ENCODE measurements around the gene NFIX. TPM values are rescaled to one million over a fixed set of nuclear protein-coding genes. Genes with fewer than 3 reads are reported as not detected.

Gene NFIX
- total and polyA plus RNA-seq, 2 donors: 2.0 to 10.5 TPM

DNA sequence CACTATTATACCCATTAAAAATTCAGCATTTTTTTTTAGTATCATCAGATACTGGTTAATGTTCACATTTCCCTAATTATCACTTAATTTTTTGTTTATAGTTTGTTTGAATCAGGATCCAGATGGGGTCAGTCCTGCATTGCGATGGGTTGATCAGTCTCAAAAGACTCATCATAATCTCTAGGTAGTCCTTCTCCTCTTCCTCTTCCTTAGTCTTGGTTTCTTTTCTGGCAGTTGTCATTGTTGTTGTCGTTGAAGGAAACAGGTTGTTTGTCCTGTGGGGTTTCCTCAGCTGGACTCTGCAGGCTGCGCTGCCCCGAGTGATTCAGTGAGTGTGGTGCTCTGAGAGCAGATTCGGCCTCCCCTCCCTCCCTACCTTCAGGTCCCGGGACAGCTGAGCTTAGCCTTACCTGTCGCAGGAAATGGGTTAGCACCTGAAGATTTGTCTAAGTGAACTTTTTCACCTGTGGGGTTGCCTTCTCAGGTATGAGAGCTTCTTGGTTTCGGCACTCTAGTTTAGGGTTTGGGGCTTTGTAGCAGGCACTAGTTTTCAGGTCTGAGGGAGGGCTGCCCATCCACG lies 34.1 kb downstream of the NFIX start:
- Histone ChIP-seq H3K4me3 (ENCODE audit: low read length in 2 of 2) (no peak overlapping the region), H3K4me1 (ENCODE audit: control insufficient read depth in 2 of 2, insufficient read depth in 2 of 2, low read length in 2 of 2) (peaks cover 0 to 17% of the 10 kb centered on the region in 2 donors), H3K36me3 (ENCODE audit: control insufficient read depth in 2 of 2, insufficient read depth in 2 of 2, low read length in 1 of 2) (no peaks in the 10 kb centered on the region), H3K27me3 (ENCODE audit: control insufficient read depth in 2 of 2, insufficient read depth in 1 of 2, low read length in 1 of 2) (peaks cover 5 to 76% of the 10 kb centered on the region in 2 donors), H3K9me3 (ENCODE audit: control insufficient read depth in 2 of 2, insufficient read depth in 1 of 2, low read length in 1 of 2) (no peaks in the 10 kb centered on the region), H3K27ac (ENCODE audit: low read depth in 1 of 2, low read length in 1 of 2) (no peak overlapping the region)
- DNase-seq (ENCODE audit: low read depth in 6 of 9, low spot score in 9 of 9): no peak
- 94% methylated on average over 9 of the region's 9 CpGs for WGBS

DNA sequence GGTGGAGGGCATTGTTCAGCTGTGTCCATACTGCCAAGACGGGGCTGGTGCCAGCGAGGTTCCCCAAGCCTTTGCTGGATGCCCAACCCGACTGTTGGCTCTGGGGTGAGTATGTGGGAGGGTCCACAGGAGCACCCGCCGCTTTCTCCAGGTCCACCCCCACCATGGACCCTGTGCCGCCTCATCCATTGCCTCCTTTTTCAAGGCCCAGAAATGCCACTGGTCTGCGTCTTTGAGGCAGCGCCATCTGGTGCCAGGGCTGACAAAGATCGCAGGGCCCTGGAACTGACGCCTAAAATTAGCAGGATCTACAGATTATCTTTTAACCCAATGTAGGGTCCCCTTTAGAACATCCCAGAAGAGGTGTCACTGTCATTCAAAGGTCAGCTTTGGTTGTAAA lies 34.6 kb downstream of the NFIX start:
- Histone ChIP-seq H3K27me3 (ENCODE audit: control insufficient read depth in 2 of 2, insufficient read depth in 1 of 2, low read length in 1 of 2) (peaks cover 5 to 71% of the 10 kb centered on the region in 2 donors), H3K27ac (ENCODE audit: low read depth in 1 of 2, low read length in 1 of 2) (no peak overlapping the region), H3K4me1 (ENCODE audit: control insufficient read depth in 2 of 2, insufficient read depth in 2 of 2, low read length in 2 of 2) (peaks cover 0 to 12% of the 10 kb centered on the region in 2 donors), H3K4me3 (ENCODE audit: low read length in 2 of 2) (no peak overlapping the region), H3K36me3 (ENCODE audit: control insufficient read depth in 2 of 2, insufficient read depth in 2 of 2, low read length in 1 of 2) (no peaks in the 10 kb centered on the region), H3K9me3 (ENCODE audit: control insufficient read depth in 2 of 2, insufficient read depth in 1 of 2, low read length in 1 of 2) (no peaks in the 10 kb centered on the region)
- DNase-seq (ENCODE audit: low read depth in 6 of 9, low spot score in 9 of 9): no peak
- WGBS: 94% methylated on average over 10 of the region's 10 CpGs

DNA sequence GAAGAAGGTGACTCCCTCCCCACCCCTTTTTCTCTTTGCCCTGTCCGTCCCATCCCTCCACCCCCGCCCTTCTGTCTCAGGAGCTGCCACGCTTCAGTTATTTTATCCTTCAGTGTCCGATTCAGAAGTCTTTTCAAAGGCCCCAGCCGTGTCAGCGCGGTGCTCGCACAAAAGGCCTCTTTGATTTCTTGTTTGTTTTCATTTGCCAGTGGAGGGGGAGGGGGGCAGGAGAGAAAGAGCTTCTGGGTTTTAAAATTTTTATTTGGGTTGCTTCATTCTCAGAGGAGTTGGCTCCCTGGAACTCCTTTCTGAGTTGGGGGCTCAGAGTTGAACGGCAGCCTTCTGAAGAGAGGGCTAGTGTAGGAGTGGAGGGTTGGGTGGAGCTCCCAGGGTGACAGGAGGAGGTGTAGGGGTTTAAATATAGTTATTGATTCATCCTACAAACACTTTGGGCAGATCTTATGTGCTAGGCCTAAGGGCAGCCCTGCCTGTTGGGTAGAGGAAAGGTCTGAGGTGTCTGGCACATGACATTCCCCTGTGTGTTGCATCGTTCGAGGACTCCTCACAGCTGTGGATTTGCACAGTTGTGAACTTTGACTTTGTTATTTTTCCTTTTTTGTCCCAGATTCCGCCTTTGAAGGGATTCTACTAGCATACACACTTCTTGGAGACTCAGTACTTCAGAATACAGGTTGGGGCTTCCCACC lies 36.8 kb downstream of the NFIX start:
- peaks cover 0 to 17% of the 10 kb centered on the region in 2 donors for H3K4me1 ChIP-seq (ENCODE audit: control insufficient read depth in 2 of 2, insufficient read depth in 2 of 2, low read length in 2 of 2)
- no peak overlapping the region for H3K27ac ChIP-seq (ENCODE audit: low read depth in 1 of 2, low read length in 1 of 2)
- H3K4me3 ChIP-seq (ENCODE audit: low read length in 2 of 2): no peak overlapping the region
- no peak for DNase-seq (ENCODE audit: low read depth in 6 of 9, low spot score in 9 of 9)
- no peaks in the 10 kb centered on the region for H3K36me3 ChIP-seq (ENCODE audit: control insufficient read depth in 2 of 2, insufficient read depth in 2 of 2, low read length in 1 of 2)
- 93% methylated on average over 12 of the region's 12 CpGs for WGBS
- H3K27me3 ChIP-seq (ENCODE audit: control insufficient read depth in 2 of 2, insufficient read depth in 1 of 2, low read length in 1 of 2): peaks cover 0 to 59% of the 10 kb centered on the region in 2 donors
- H3K9me3 ChIP-seq (ENCODE audit: control insufficient read depth in 2 of 2, insufficient read depth in 1 of 2, low read length in 1 of 2): no peaks in the 10 kb centered on the region

DNA sequence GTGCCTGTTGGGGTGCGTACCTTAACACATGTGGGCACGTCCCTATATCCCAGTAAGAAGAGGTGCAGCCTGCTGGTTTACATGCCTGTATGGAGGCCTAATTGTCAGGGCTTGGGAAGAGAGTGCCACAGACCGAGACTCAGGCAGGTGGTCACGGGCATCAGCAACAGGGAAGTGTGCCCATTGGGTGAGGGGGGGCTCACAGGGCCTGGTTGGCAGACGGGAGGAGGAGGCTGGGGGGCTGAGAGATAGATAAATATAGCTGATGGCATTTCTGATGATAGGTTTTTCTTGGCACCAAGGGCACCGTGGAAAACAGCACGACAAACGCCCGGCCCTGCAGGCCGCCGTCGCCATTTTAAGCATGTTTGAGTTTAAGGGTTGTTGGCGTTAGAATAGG lies 37.6 kb downstream of the NFIX start:
- Histone ChIP-seq H3K27me3 (ENCODE audit: control insufficient read depth in 2 of 2, insufficient read depth in 1 of 2, low read length in 1 of 2) (peaks cover 0 to 53% of the 10 kb centered on the region in 2 donors), H3K36me3 (ENCODE audit: control insufficient read depth in 2 of 2, insufficient read depth in 2 of 2, low read length in 1 of 2) (no peaks in the 10 kb centered on the region), H3K27ac (ENCODE audit: low read depth in 1 of 2, low read length in 1 of 2) (no peak overlapping the region), H3K4me3 (ENCODE audit: low read length in 2 of 2) (no peak overlapping the region), H3K9me3 (ENCODE audit: control insufficient read depth in 2 of 2, insufficient read depth in 1 of 2, low read length in 1 of 2) (no peaks in the 10 kb centered on the region), H3K4me1 (ENCODE audit: control insufficient read depth in 2 of 2, insufficient read depth in 2 of 2, low read length in 2 of 2) (peaks cover 0 to 24% of the 10 kb centered on the region in 2 donors)
- WGBS: 96% methylated on average over 13 of the region's 13 CpGs
- no peak for DNase-seq (ENCODE audit: low read depth in 6 of 9, low spot score in 9 of 9)

DNA sequence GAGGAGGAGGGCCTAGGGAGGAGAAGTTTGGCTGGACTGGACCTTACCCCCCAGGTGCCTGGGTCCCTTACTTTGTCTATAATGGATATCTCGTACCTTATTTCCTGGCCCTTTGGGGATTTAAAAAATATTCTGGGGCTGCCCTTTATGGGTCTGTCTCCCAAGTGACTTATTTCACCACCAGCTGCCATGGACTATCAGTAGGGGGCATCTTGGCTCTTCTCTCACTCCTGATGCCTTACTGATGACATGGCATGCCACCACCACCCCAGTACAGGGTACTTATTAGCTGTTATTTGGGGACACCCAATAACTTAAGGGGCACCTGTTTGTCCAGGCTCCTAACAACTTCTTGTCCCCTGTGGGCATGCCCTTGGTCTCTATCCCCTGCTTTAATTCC lies 38.0 kb downstream of the NFIX start:
- H3K36me3 ChIP-seq (ENCODE audit: control insufficient read depth in 2 of 2, insufficient read depth in 2 of 2, low read length in 1 of 2): no peaks in the 10 kb centered on the region
- 90% methylated on average over 1 of the region's 1 CpG for WGBS
- no peak overlapping the region for H3K4me3 ChIP-seq (ENCODE audit: low read length in 2 of 2)
- H3K4me1 ChIP-seq (ENCODE audit: control insufficient read depth in 2 of 2, insufficient read depth in 2 of 2, low read length in 2 of 2): peaks cover 0 to 25% of the 10 kb centered on the region in 2 donors
- no peak for DNase-seq (ENCODE audit: low read depth in 6 of 9, low spot score in 9 of 9)
- no peaks in the 10 kb centered on the region for H3K9me3 ChIP-seq (ENCODE audit: control insufficient read depth in 2 of 2, insufficient read depth in 1 of 2, low read length in 1 of 2)
- peaks cover 0 to 50% of the 10 kb centered on the region in 2 donors for H3K27me3 ChIP-seq (ENCODE audit: control insufficient read depth in 2 of 2, insufficient read depth in 1 of 2, low read length in 1 of 2)
- no peak overlapping the region for H3K27ac ChIP-seq (ENCODE audit: low read depth in 1 of 2, low read length in 1 of 2)

DNA sequence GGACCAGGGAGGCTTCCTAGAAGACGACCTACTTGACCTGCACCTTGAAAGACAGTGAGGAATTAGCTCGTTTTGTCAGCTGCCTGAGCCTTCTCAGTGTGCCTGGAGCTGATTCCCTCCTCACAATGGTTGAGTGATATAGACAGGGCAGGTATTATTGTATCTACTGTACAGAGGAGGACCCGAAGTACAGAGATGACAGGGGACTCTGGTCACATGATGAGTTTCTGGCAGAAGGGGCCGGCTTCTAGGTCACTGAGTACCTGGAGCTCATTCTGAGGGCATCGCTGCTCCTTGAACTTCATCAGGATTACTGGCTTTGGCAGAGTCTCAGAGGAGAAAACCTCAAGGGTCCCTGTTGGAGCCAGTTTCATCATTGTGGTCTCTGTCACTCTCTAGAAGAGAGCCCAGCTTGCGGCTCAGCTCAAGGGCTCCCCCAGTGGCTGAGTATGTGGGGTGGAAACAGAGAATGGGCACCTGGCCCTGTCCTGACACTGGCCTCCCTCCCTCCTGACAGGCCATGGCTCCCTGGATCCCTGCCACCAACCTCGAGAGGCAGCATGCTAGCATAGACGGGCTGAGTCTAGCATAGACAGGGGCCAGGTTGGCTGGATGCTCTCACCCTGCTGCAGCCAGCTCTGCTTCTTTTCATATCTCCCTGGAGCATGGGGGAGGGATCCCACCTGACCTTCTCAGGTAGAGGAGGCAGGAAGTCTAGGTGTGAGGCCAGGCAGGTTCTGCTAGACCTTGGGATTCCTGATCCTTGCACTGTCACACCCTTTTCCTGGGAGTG lies 38.7 kb downstream of the NFIX start:
- Histone ChIP-seq H3K9me3 (ENCODE audit: control insufficient read depth in 2 of 2, insufficient read depth in 1 of 2, low read length in 1 of 2) (no peaks in the 10 kb centered on the region), H3K4me1 (ENCODE audit: control insufficient read depth in 2 of 2, insufficient read depth in 2 of 2, low read length in 2 of 2) (peaks cover 0 to 25% of the 10 kb centered on the region in 2 donors), H3K27me3 (ENCODE audit: control insufficient read depth in 2 of 2, insufficient read depth in 1 of 2, low read length in 1 of 2) (peaks cover 0 to 45% of the 10 kb centered on the region in 2 donors), H3K4me3 (ENCODE audit: low read length in 2 of 2) (no peak overlapping the region), H3K36me3 (ENCODE audit: control insufficient read depth in 2 of 2, insufficient read depth in 2 of 2, low read length in 1 of 2) (no peaks in the 10 kb centered on the region), H3K27ac (ENCODE audit: low read depth in 1 of 2, low read length in 1 of 2) (no peak overlapping the region)
- DNase-seq (ENCODE audit: low read depth in 6 of 9, low spot score in 9 of 9): peak in 1 of 9 donors; percentile 36
- WGBS: 75% methylated on average over 8 of the region's 8 CpGs

DNA sequence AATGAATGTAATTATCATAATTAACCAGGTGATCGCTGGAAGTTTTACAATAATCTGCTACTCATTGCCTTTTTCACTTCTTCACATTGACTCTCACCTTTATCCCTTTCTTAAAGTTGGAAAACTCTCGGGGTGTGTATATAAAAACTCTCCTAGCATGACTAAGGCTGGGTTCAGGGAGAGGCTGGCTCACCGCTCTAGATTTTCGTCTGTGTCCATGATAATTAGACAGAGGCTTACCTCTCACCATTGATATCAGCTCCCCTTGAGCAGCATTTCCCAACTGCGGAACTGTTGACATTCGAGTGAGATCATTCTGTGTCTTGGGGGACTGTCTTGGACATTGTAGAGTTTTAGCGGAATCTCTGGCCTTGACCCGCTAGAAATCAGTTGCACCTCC lies 39.4 kb downstream of the NFIX start:
- peaks cover 0 to 25% of the 10 kb centered on the region in 2 donors for H3K4me1 ChIP-seq (ENCODE audit: control insufficient read depth in 2 of 2, insufficient read depth in 2 of 2, low read length in 2 of 2)
- no peaks in the 10 kb centered on the region for H3K36me3 ChIP-seq (ENCODE audit: control insufficient read depth in 2 of 2, insufficient read depth in 2 of 2, low read length in 1 of 2)
- H3K9me3 ChIP-seq (ENCODE audit: control insufficient read depth in 2 of 2, insufficient read depth in 1 of 2, low read length in 1 of 2): no peaks in the 10 kb centered on the region
- H3K27ac ChIP-seq (ENCODE audit: low read depth in 1 of 2, low read length in 1 of 2): no peak overlapping the region
- no peak overlapping the region for H3K4me3 ChIP-seq (ENCODE audit: low read length in 2 of 2)
- WGBS: 93% methylated on average over 8 of the region's 8 CpGs
- no peak for DNase-seq (ENCODE audit: low read depth in 6 of 9, low spot score in 9 of 9)
- peaks cover 0 to 45% of the 10 kb centered on the region in 2 donors for H3K27me3 ChIP-seq (ENCODE audit: control insufficient read depth in 2 of 2, insufficient read depth in 1 of 2, low read length in 1 of 2)

DNA sequence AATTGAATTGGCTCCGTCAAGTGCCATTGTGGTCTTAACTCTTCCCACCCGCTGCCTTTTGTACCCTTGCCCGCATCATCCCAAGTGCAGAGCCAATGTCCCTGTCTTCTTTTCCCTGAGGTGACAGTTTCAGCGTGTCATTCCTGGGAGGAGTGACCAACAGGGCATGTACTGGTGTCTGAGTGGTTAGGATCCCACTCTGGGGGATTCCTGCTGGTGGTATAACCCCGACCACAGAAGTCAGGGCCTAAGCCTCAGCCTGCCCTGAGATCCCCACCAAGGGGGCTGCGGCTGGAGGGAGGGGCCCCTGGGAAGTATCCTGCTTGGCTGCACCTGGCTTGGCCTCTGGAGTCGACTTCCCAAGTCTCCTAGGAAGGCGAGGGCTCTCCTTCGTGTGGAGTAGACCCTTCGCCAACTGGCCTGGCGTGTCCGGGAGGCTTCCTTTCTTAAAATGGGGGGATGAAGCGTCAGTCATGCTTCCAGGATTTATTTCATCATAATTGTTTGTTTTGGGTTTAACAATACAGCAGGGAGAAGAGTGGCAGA lies 40.6 kb downstream of the NFIX start:
- H3K36me3 ChIP-seq (ENCODE audit: control insufficient read depth in 2 of 2, insufficient read depth in 2 of 2, low read length in 1 of 2): no peaks in the 10 kb centered on the region
- DNase-seq (ENCODE audit: low read depth in 6 of 9, low spot score in 9 of 9): no peak
- 91% methylated on average over 13 of the region's 13 CpGs for WGBS
- H3K4me1 ChIP-seq (ENCODE audit: control insufficient read depth in 2 of 2, insufficient read depth in 2 of 2, low read length in 2 of 2): peaks cover 0 to 25% of the 10 kb centered on the region in 2 donors
- no peak overlapping the region for H3K4me3 ChIP-seq (ENCODE audit: low read length in 2 of 2)
- no peaks in the 10 kb centered on the region for H3K9me3 ChIP-seq (ENCODE audit: control insufficient read depth in 2 of 2, insufficient read depth in 1 of 2, low read length in 1 of 2)
- no peak overlapping the region for H3K27ac ChIP-seq (ENCODE audit: low read depth in 1 of 2, low read length in 1 of 2)
- peaks cover 0 to 41% of the 10 kb centered on the region in 2 donors for H3K27me3 ChIP-seq (ENCODE audit: control insufficient read depth in 2 of 2, insufficient read depth in 1 of 2, low read length in 1 of 2)
